Tibial artery (tissue), 4 donors: ENCODE measurements around the gene LRIG1.

Experiments used
- DNase-seq, 2 donors: peaks; one replicate each; pipeline ENCODE4 v3.0.0-alpha.2; 2019
- H3K27ac ChIP-seq, 2 donors: fragments of 200-600 bp; sonication (generic) in 1 of 2; 1 replicate in 1 of 2; 2 replicates in 1 of 2; pipeline ENCODE4 v1.5.1; 2018 to 2019; ENCODE audit warnings: mild to moderate bottlenecking in 1 of 2
- H3K27me3 ChIP-seq, 2 donors: fragments of 200-600 bp; sonication (generic) in 1 of 2; one replicate each; pipeline versions ENCODE4 v1.5.1 to v1.6.0; 2016 to 2019
- H3K36me3 ChIP-seq, 3 donors: fragments of 200-600 bp; sonication (generic) in 2 of 3; one replicate each; pipeline ENCODE4 v1.5.1; 2016 to 2019; ENCODE audit warnings: mild to moderate bottlenecking in 2 of 3
- H3K4me1 ChIP-seq, 4 donors: fragments of 200-600 bp; sonication (generic) in 2 of 4; 1 replicate in 3 of 4; 2 replicates in 1 of 4; pipeline ENCODE4 v1.5.1; 2016 to 2019
- H3K4me3 ChIP-seq, 2 donors: fragments of 200-600 bp; sonication (generic) in 1 of 2; 1 replicate in 1 of 2; 2 replicates in 1 of 2; pipeline ENCODE4 v1.5.1; 2018 to 2019; ENCODE audit warnings: mild to moderate bottlenecking in 2 of 2
- H3K9me3 ChIP-seq, 3 donors: fragments of 200-600 bp; sonication (generic) in 1 of 3; one replicate each; pipeline ENCODE4 v1.5.1; 2016 to 2019
- CTCF ChIP-seq, 2 experiments: fragments of 200-600 bp in 1 of 2; fragments of 450-650 bp in 1 of 2; IDR thresholded peaks; one replicate each; pipeline ENCODE4 v1.5.1; 2017 to 2019; ENCODE audit warnings: antibody characterized with exemption in 2 of 2, mild to moderate bottlenecking in 1 of 2, moderate library complexity in 1 of 2
- intact Hi-C: fragments of 100-400 bp; cut with DNase I; formaldehyde crosslinking; loops from one replicate; pipeline ENCODE4 v1.15.0; 2023; ENCODE audit warnings: low total_unique reads

LRIG1 gene

GRCh38 chr3:66344391-66344811 lies 156.4 kb downstream of the LRIG1 start:
- DNase-seq: no peak
- no peaks in the 10 kb centered on the region for H3K9me3 ChIP-seq
- no peak overlapping the region for H3K27ac ChIP-seq
- H3K4me1 ChIP-seq: no peaks in the 10 kb centered on the region
- intact Hi-C loops: no loop called here
- H3K36me3 ChIP-seq: peaks cover 0 to 10% (median 0%) of the 10 kb centered on the region in 3 donors
- H3K4me3 ChIP-seq: no peak overlapping the region
- TF ChIP-seq CTCF (IDR thresholded peaks at IDR 0.05): no peak
- H3K27me3 ChIP-seq: no peaks in the 10 kb centered on the region

- H3K27me3 ChIP-seq: no peaks in the 10 kb centered on the region
- no peaks in the 10 kb centered on the region for H3K4me1 ChIP-seq
- H3K4me3 ChIP-seq: no peak overlapping the region
- H3K27ac ChIP-seq: no peak overlapping the region
- intact Hi-C loops: no loop called here
- H3K36me3 ChIP-seq: peaks cover 0 to 10% (median 0%) of the 10 kb centered on the region in 3 donors
- TF ChIP-seq CTCF (IDR thresholded peaks at IDR 0.05): no peak
- no peak for DNase-seq
- no peaks in the 10 kb centered on the region for H3K9me3 ChIP-seq
These were observed 158.0 kb downstream of the LRIG1 start for GRCh38 chr3:66342717-66343356.

GRCh38 chr3:66338927-66339326 lies 161.9 kb downstream of the LRIG1 start:
- Histone ChIP-seq H3K27ac (no peak overlapping the region), H3K36me3 (no peaks in the 10 kb centered on the region), H3K9me3 (no peaks in the 10 kb centered on the region), H3K4me1 (peaks cover 0 to 9% (median 0%) of the 10 kb centered on the region in 4 donors), H3K27me3 (no peaks in the 10 kb centered on the region), H3K4me3 (no peak overlapping the region)
- DNase-seq: no peak
- TF ChIP-seq CTCF (IDR thresholded peaks at IDR 0.05): no peak
- intact Hi-C loops: no loop called here

GRCh38 chr3:66336333-66336766 lies 164.5 kb downstream of the LRIG1 start:
- Histone ChIP-seq H3K4me3 (no peak overlapping the region), H3K27ac (no peak overlapping the region), H3K36me3 (no peaks in the 10 kb centered on the region), H3K9me3 (no peaks in the 10 kb centered on the region), H3K27me3 (no peaks in the 10 kb centered on the region), H3K4me1 (peaks cover 0 to 9% (median 0%) of the 10 kb centered on the region in 4 donors)
- TF ChIP-seq CTCF (IDR thresholded peaks at IDR 0.05): no peak
- intact Hi-C loops: no loop called here
- DNase-seq: no peak

- Histone ChIP-seq H3K4me1 (peaks cover 0 to 9% (median 0%) of the 10 kb centered on the region in 4 donors), H3K9me3 (no peaks in the 10 kb centered on the region), H3K4me3 (no peak overlapping the region), H3K36me3 (no peaks in the 10 kb centered on the region), H3K27me3 (no peaks in the 10 kb centered on the region), H3K27ac (no peak overlapping the region)
- DNase-seq: no peak
- TF ChIP-seq CTCF (IDR thresholded peaks at IDR 0.05): no peak
- intact Hi-C loops: no loop called here
These were observed 165.2 kb downstream of the LRIG1 start for GRCh38 chr3:66335671-66336070.
